ENCODE data around the gene SFT2D2.

GRCh38 chr1:168220470-168220871 lies 5.3 kb upstream of the SFT2D2 start:
- no peak for TF ChIP-seq CTCF (IDR thresholded peaks at IDR 0.05)
- no peak for TF ChIP-seq POLR2A (IDR thresholded peaks at IDR 0.05)
- no peak for TF ChIP-seq POLR2AphosphoS5 (IDR thresholded peaks at IDR 0.05)
